T-helper 2 cell (primary cell): ENCODE data around the gene KIF12.
"Not testable (repeated sequence)": the region's sequence is repeated elsewhere in the genome, so short reads cannot be mapped to it uniquely, and the experiment has no call there.

ENCODE experiments used
- DNase-seq, 5 experiments: peaks; one replicate each; pipeline versions ENCODE4 v3.0.0 to v3.0.0-alpha.2; 2012 to 2022
- total RNA-seq, 2 donors: gene quantifications; one replicate each; lab custom pipeline; 2026; lab: John Stamatoyannopoulos, UW

KIF12 gene
- total RNA-seq: 0 to 0.13 reads per million in 2 donors

GRCh38 chr9:114098936-114099668 lies at the start of gene KIF12:
Gene KIF12, minus strand, starts transcription at chr9:114099292. Its CDS starts 16 bp downstream, at chr9:114099276.
- DNase-seq: no peak

DNA sequence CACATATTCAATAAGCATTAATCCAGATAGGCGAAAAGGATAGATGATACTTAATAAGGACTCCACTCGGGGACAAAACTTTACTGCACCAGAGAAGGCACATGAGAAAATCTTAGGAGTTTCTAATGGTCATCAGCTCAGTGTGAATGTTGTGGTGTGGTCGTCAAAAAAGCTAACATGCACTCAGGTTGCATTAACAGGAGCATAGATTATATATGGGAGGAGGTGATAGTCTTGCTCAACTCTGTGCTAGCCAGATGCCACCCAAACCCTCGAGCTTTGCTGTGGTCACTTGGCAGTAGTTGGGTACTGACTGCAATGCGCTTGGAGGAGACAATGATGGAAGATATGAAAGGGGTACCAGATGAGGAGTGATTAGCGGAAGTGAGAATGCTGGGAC lies 47.6 kb upstream of the KIF12 start:
- no peak for DNase-seq

DNA sequence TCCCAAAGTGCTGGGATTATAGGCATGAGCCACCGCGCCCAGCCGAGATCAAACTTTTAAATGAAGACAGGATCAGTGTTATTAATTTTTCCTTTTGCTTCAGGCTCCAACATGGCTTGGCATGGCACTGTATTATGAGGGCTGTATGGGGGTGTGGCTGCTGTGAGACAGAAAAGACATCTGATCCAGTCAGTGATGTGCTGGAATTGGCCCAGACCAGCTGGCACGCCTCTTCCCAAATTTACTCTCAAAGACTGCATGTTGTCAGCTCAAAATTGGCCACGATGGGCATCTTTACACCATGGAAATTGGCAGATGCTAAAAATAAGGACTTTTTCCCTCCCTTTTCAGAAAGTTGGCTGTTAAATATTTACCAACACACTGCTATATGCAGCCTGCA lies 44.1 kb upstream of the KIF12 start:
- no peak for DNase-seq

DNA sequence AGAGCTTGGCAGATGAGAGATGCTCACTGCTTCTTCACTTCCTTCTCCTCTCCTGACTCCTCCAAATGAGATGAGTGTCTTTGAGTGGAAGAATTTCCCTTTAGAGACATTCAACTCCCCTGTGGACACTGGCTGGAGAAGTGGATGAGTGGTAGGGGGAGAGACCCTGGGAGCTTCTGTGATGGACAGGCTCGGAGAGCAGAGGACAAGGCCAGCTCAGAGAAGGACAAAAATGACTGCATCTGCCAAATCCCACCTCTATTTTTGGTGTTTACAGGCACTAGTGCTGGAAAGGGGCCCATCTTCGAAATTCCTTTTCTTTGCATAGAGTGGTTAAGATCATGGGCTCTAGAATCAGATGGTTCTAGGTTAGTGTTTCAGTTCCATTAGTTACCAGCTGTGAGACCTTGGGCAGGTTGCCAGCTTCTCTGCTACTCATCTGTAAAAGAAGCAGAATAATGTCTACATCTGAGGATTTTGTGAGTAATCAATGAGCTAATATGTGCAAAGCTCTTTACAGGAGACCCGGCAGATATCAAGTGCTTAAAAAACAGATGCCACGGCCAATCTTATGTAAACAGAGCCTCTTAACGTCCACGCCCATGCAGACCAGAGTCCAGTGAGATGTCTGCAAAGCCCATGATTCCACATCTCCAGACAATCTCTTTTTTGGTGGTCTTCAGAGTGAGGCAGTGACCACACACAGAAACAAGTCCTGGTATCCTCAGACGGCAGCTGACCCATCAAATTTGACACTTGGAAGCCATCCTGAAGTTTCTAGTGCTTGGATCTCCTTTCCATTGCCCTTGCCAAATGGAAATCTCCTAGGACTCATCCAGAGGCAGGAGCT lies 42.7 kb upstream of the KIF12 start:
- DNase-seq: no peak

DNA sequence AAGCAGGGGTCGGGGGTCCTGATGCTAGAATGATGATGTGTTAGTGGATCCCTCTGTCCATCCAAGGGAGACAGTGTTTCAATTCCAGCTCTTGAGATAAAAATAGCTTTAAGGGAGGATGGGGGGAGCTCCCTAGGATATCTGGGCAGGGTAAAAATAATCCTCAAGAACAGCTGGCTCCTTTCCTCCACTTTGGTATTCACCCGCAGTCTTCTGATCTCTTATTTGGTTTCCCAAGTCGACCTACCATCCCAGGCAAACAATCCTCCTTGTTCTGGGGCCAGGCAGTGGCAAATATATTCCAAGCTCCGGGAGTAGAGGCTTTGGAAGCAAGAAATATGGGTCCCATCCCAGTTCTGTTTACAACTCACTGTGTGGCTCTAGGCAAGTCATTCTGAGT lies 41.8 kb upstream of the KIF12 start:
- DNase-seq: no peak

- DNase-seq: no peak
Observed at GRCh38 chr9:114140401-114140800, 41.3 kb upstream of the KIF12 start.

DNA sequence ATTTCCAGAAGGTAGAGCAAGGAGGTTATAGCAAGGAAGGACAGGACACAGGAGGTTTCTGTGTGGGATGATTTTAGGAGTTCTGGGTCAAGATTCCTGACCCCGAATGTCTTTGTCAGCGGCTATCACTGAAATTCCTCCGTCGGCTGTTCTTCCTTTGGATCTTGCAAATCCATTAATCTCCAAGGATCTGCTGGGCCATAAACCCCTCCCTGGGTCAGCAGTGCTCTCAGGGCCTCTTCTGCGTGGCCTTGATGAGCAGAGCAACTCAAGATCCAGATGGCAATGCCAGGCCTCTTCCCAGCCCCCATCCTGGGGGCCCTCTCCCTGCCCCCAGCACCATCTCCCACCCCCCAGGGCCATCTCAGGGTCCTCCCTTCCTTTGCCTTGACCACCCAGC lies 40.0 kb upstream of the KIF12 start:
- DNase-seq: no peak

- no peak for DNase-seq
Observed at GRCh38 chr9:114138552-114138971, 39.5 kb upstream of the KIF12 start.

DNA sequence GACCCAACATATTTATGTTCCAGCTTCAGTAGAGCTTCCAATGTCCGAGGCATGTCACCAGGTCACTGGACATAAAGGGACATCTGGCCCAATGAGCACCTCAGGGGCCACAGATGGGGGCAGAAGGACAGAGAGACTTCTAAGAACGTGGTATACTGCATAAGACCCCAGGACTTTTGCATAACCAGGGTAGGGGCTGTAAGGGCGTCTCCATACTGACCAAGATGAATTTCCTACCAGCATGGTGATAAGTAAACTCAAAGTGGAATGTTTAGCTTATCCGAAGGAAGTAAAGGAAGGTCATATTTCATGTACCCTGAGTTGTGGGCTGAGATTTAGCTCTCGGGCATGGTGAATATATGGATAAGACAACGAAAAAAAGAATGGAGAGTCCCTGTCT lies 38.7 kb upstream of the KIF12 start:
- no peak for DNase-seq

GRCh38 chr9:114134827-114135396 lies 35.8 kb upstream of the KIF12 start:
- no peak for DNase-seq

DNA sequence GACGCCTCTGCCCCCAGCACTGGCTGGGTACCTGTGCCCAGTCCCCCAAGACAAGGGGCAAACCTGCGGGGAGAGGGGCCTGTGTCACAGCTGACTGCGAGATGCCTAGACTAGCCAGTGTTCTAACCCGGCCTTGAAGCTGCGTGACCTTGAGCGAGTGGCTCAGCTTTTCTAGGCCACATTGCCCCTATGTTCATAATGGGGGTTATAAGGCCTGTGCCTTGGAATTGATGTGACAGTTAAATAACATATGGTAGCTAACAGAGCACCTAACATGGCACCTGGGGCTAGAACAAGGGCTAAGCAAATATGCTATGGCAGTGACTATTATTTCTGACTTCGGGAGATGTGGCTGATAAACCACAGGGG lies 33.4 kb upstream of the KIF12 start:
- no peak for DNase-seq

- no peak for DNase-seq
Observed at GRCh38 chr9:114131808-114132549, 32.9 kb upstream of the KIF12 start.

DNA sequence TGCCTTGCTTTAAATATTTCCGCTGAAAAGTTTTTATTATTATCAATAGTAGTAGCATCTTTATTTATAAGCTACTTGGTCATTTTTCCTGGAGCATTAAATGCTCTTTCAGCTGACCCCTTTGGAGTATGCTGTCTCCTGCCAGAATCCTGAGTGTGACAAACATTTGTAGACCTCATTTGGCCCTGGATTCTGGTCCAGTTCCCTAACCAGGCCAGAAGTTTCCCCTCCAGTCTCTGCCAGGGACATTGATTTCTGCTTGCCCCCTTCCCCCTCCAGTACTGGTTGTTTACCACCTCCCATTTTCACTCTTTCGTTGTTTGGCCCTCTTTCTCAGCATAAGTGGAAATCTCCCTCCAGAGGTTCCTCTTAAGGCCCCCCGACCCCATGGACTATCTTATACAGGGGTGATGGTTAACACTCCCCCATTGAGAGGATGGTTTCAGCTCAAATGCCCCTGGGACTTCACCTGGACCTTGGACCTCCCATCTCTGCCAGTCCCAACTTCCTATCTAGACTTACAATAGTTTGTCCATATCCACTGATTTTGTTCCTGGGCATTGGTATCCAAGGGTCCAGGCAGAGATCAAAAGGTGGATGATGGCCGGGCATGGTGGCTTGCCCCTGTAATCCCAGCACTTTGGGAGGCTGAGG lies 31.7 kb upstream of the KIF12 start:
- DNase-seq: no peak

- DNase-seq: no peak
Observed at GRCh38 chr9:114130141-114130540, 31.0 kb upstream of the KIF12 start.

GRCh38 chr9:114128759-114129158 lies 29.7 kb upstream of the KIF12 start:
- not testable (repeated sequence) for DNase-seq

GRCh38 chr9:114126247-114127060 lies 27.4 kb upstream of the KIF12 start:
- DNase-seq: no peak

DNA sequence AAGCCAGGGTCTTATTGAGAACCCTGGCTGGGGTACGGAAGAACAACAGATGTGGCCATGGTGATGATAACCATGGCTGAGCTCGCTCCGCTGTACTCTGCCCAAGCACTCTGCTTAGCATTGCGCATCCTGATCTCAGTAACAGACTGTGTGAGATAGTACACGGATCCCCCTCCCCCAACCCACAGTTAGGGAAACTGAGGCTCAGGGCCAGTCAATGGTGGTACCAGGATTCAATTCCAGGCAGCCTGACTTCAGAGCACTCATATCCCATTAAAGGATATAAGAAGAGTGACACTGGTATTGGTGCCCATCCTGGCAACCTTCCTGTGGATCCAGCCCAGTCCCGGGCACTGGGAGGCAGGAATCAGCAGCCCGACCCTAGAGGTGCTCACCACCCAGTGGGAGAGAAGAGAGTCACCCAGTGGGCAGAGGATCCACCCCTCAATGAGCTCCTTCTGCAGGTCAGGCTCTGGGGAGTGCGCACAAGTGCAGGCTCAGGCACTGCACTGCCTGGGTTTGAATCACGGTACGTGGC lies 26.5 kb upstream of the KIF12 start:
- no peak for DNase-seq

DNA sequence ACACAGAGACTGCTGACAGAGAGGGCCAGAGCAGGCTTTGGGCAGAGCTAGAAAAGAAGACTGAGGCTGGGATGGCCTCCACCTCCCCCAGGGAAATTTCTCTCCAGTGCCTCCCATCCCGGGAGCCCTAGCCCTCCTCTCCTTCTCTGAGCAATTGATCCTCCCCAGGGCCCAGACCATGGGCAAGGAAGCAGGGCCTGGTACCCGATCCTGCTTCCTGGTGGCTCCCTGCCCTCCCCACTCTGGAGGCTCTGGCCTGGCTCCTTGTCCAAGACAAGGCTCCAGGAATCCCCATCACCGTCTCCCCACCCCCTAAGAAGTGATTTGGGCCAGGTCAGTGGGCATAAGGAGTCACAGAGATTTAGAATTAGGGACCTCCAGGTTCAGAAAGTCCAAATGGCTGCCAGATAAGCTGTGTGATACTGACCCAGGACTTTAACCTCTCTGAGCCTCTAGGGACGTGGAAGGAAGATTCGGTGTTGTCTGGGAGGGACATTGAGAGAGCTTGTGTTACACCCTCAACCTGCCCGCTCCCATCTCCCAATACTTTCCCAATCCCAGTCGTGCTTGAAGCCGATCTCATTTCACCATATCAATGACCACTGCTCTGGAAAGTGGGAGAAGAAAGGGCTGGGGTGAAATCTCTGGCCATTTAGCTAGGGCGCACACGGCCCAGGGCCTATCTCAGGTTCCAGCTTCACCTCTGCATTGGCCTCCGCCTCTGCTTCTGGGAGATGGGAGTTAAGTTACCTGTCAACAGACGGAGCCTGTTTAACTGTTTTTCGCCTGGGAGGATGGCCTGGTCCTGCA lies 25.8 kb upstream of the KIF12 start:
- DNase-seq: no peak

DNA sequence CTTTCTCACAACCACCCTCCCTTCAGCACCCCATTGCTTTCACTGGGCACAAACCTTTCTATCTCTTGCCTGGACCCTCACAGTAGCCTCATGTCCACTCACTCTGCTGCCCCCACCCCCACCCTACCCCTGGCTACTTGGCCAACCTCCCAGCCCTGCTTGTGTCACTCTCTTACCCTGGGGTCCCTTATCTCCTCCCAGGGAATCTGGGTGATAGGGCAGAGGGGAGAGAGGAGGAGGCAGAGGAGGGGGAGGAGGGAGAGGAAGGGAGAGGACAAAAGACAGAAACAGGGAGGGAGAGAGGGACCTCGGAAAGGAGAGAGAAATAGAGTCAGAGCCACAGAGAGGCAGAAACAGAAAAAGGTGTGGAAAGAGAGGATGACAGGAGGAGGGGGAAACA lies 25.0 kb upstream of the KIF12 start:
- no peak for DNase-seq
